Heart left ventricle (tissue), 13 donors: ENCODE data around the gene AP1S2.

Experiments used
- CTCF ChIP-seq, 12 donors: fragments of 200-600 bp; sonication (generic) in 4 of 12; IDR thresholded peaks; one replicate each; pipeline versions ENCODE4 v1.5.0 to v1.8.0; 2018 to 2022; ENCODE audit warnings: antibody characterized with exemption in 12 of 12, mild to moderate bottlenecking in 5 of 12
- POLR2A ChIP-seq, 2 donors: fragments of 450-650 bp; IDR thresholded peaks; one replicate each; pipeline ENCODE4 v1.6.1; 2017; ENCODE audit warnings: antibody characterized with exemption in 2 of 2, mild to moderate bottlenecking in 2 of 2, moderate library complexity in 2 of 2
- donor health status: ischemic (EF 13 %, LVEDD 7.1; RV severe dilation, severe dysfunction).
- donor health status: DM: no; HTN: yes; CAD: no.
- donor health status: DM: no; HTN: no; CAD: no.
- donor health status: ischemic (EF 25% LVEDD 6.9; RV normal size, moderate dysfunction).
- donor health status: ischemic (EF 25% LVEDD 5.7; RV mildly dilated, moderate dysfunction).
- donor health status: ischemic (EF 35%, LVEDD 5.7; RV mildly dilated, moderate dysfunction).
- donor health status: nonischemic (EF 11% LVEDD 7.7; RV severe dilation, severe dysfunction).
- donor health status: DM: yes; HTN: yes; CAD: no.
- donor health status: PGD.
- donor health status: ischemic (EF 29% LVEDD 5.4; RV normal size, mild dysfunction).
- donor health status: nonischemic (EF 23%, LVEDD 6.1; RV moderate dilation, normal function).

GRCh38 chrX:15873566-15873965 lies 19.0 kb upstream of the AP1S2 start:
- TF ChIP-seq POLR2A (IDR thresholded peaks at IDR 0.05), result no peak
- TF ChIP-seq CTCF (IDR thresholded peaks at IDR 0.05), result no peak
